ENCODE measurements around the gene FAR1. TPM values are rescaled to one million over a fixed set of nuclear protein-coding genes. Genes with fewer than 3 reads are reported as not detected.

Gene FAR1
- total RNA-seq, 1 donor from 2014 or later = 35.1 TPM

DNA sequence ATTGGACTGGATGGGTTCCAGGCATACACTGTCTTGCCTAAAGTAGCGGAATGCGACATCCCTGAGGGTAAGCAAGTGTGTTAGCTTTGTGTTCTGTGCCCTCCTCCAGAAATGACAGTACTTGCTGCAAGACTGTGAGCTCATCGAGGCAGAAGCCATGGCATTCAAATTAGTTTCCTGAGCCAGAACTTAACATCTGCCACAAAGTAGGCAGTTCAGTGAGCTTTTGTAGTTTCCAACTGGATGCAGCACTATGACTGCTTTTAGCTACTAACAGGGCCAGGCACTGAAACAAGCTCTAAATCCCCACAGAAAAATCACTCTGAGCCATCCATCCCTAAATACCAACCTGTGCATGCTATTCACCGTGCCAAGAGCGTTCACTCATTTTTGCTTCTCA is 1.2 kb upstream of the FAR1 start:
- H3K4me3 ChIP-seq = peak overlapping the region; percentile 85
- H3K27ac ChIP-seq (replicated peaks) = peak overlapping the region; percentile 90
- no peaks in the 10 kb centered on the region for H3K27me3 ChIP-seq (ENCODE audit: low read depth)
- intact Hi-C loops (cut with micrococcal nuclease) = no loop called here
- no peak for DNase-seq
- H3K36me3 ChIP-seq = no peaks in the 10 kb centered on the region
- no peaks in the 10 kb centered on the region for H3K9me3 ChIP-seq (replicated peaks)
- TF ChIP-seq, protein P1, sequence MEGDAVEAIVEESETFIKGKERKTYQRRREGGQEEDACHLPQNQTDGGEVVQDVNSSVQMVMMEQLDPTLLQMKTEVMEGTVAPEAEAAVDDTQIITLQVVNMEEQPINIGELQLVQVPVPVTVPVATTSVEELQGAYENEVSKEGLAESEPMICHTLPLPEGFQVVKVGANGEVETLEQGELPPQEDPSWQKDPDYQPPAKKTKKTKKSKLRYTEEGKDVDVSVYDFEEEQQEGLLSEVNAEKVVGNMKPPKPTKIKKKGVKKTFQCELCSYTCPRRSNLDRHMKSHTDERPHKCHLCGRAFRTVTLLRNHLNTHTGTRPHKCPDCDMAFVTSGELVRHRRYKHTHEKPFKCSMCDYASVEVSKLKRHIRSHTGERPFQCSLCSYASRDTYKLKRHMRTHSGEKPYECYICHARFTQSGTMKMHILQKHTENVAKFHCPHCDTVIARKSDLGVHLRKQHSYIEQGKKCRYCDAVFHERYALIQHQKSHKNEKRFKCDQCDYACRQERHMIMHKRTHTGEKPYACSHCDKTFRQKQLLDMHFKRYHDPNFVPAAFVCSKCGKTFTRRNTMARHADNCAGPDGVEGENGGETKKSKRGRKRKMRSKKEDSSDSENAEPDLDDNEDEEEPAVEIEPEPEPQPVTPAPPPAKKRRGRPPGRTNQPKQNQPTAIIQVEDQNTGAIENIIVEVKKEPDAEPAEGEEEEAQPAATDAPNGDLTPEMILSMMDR (IDR thresholded peaks at IDR 0.05; ENCODE audit: borderline replicate concordance) = no peak
- H3K4me1 ChIP-seq = peaks cover 40% of the 10 kb centered on the region

DNA sequence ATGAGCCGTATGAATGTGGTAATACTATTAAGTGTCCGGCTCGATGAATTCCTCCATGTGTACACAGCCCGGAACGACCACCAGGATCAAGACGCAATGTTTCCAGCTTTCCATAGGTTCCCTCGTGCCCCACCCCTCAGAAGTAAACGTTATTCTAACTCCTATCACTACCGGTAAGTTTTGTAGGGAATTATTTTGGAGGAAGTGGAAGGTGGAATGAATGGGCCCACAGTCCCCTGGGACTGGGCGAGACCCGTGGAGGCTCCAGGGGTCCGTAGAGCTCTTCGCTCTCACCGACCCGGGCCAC is 720 bp upstream of the FAR1 start:
- intact Hi-C loops (cut with micrococcal nuclease) = no loop called here
- Histone ChIP-seq H3K27me3 (ENCODE audit: low read depth) (no peaks in the 10 kb centered on the region), H3K27ac (replicated peaks) (peak overlapping the region; percentile 90), H3K36me3 (no peaks in the 10 kb centered on the region), H3K4me1 (peaks cover 40% of the 10 kb centered on the region), H3K9me3 (replicated peaks) (no peaks in the 10 kb centered on the region), H3K4me3 (peak overlapping the region; percentile 85)
- TF ChIP-seq, protein P1 (IDR thresholded peaks at IDR 0.05; ENCODE audit: borderline replicate concordance) = no peak
- no peak for DNase-seq

DNA sequence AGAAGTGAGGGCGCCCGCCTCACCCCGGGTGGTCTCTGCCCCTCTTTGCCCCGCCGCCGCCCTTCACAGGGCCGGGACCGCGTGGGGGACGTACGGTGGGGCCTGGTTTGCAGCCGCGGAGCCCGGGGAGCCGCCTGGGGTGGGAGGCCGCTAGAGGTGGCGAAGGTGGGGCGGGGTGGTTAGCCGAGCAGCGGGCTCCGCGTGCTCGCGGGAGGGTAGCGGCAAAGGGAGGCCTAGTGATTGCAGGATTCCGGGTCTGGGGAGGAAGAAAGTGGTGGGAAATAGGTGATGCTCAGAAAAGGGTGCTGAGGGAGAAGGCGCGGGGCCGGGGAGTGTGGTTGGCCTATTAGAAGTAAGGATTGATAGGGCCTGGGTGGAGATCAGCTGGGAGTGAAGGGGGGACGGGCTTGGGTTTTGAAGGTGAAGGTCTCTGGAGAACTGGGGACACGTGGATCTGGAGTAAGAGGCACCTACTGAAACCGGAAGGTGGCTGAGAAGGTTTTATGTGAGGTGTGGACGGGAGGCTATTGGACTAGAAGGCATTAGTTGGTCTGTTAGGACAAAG is 571 bp downstream of the FAR1 start:
- intact Hi-C loops (cut with micrococcal nuclease) = no loop called here
- TF ChIP-seq, protein P1 (IDR thresholded peaks at IDR 0.05; ENCODE audit: borderline replicate concordance) = no peak
- Histone ChIP-seq H3K27ac (replicated peaks) (peak overlapping the region; percentile 91), H3K27me3 (ENCODE audit: low read depth) (no peaks in the 10 kb centered on the region), H3K4me1 (peaks cover 40% of the 10 kb centered on the region), H3K9me3 (replicated peaks) (no peaks in the 10 kb centered on the region), H3K4me3 (peak overlapping the region; percentile 85), H3K36me3 (no peaks in the 10 kb centered on the region)
- peak; percentile 36 for DNase-seq

DNA sequence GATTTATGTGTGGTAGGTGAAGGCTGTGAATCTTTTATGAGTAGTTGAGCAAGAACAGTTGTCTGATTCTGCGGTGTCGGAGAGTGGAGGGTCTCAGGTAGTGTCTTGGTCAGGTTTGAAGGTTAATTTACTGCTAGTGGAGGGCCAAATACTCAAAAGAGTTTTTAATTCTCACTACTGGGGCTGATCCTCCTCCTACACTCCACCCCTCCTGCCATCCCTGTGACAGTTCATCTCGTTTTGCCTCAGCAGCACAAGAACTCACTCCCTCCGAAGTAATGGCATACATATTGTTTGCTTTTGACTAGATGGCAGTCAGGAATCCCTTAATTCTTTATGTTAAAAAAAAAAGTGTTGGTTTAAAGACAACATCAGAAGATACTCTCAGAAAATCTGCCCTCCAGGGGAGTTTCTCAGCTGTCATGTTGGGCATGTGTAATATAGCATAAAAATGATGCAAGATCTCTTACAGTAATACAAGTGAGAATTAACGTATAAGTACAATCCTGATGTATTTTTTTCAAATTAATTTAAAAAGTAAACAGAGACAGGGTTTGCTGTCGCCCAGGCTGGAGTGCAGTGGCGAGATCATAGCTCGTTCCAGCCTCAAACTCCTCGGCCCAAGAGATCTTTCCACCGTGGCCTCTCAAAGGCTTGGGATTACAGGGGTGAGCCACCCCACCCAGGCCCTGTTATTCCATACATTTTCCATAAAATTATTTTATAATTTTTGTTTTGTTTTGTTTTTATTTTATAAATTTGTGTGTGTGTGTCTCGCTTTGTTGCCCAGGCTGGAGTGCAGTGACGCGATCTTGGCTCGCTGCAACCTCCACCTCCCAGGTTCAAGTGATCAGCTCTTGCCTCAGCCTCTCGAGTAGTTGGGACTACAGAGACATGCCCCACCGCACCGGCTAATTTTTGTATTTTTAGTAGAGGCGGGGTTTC is 1.3 kb downstream of the FAR1 start:
- Histone ChIP-seq H3K4me1 (peaks cover 41% of the 10 kb centered on the region), H3K27ac (replicated peaks) (peak overlapping the region; percentile 91)
- intact Hi-C loops (cut with micrococcal nuclease) = no loop called here

GRCh38 chr11:13672576-13673210 is 4.2 kb downstream of the FAR1 start:
- Histone ChIP-seq H3K4me3 (no peak overlapping the region), H3K27ac (replicated peaks) (no peak overlapping the region), H3K27me3 (ENCODE audit: low read depth) (no peaks in the 10 kb centered on the region), H3K36me3 (no peaks in the 10 kb centered on the region), H3K9me3 (replicated peaks) (no peaks in the 10 kb centered on the region), H3K4me1 (peaks cover 57% of the 10 kb centered on the region)
- TF ChIP-seq, protein P1 (IDR thresholded peaks at IDR 0.05; ENCODE audit: borderline replicate concordance) = no peak
- DNase-seq = no peak
- intact Hi-C loops (cut with micrococcal nuclease) = no loop called here

More for the DNA sequence above, 1.3 kb downstream of the FAR1 start:
- no peaks in the 10 kb centered on the region for H3K9me3 ChIP-seq (replicated peaks)
- TF ChIP-seq, protein P1 (IDR thresholded peaks at IDR 0.05; ENCODE audit: borderline replicate concordance) = no peak
- no peaks in the 10 kb centered on the region for H3K36me3 ChIP-seq
- DNase-seq = no peak
- peak overlapping the region; percentile 85 for H3K4me3 ChIP-seq
- no peaks in the 10 kb centered on the region for H3K27me3 ChIP-seq (ENCODE audit: low read depth)

Data from left ventricle myocardium inferior (tissue), 1 donor.